CD4-positive, alpha-beta T cell (primary cell): ENCODE data around the gene PPP1R3A. TPM values are rescaled to one million over a fixed set of nuclear protein-coding genes. Genes with fewer than 3 reads are reported as not detected.

ENCODE experiments used
- ATAC-seq: fragments of 200-7000 bp; cut with Tn5 transposase; one replicate; pipeline ENCODE4 v1.10.0; 2022; ENCODE audit warnings: mild to moderate bottlenecking; ENCODE audit not compliant: poor library complexity
- CTCF ChIA-PET: fragments of 350-600 bp; sonication (Branson Sonifier 250); formaldehyde crosslinking; loops from one replicate; lab custom pipeline; 2021; ENCODE audit warnings: antibody characterized with exemption, inconsistent platforms; lab: Charles Lee
- POLR2A ChIA-PET: fragments of 350-600 bp; sonication (Branson Sonifier 250); formaldehyde crosslinking; loops from one replicate; lab custom pipeline; 2021; ENCODE audit warnings: antibody characterized with exemption, inconsistent platforms; lab: Charles Lee
- DNase-seq, 14 experiments: peaks; one replicate each; pipeline ENCODE4 v3.0.0-alpha.2; 2013 to 2020; ENCODE audit warnings: mixed read lengths in 2 of 14
- H3K27ac ChIP-seq, 2 donors: one replicate each; pipeline versions ENCODE4 v1.5.1 to v1.7.0; 2013; ENCODE audit warnings: low read length in 2 of 2, low read depth in 1 of 2, mild to moderate bottlenecking in 1 of 2
- H3K27me3 ChIP-seq, 2 experiments: 1 replicate in 1 of 2; 2 replicates in 1 of 2; pipeline versions ENCODE4 v1.6.1 to v1.7.0; 2013; ENCODE audit warnings: low read length in 2 of 2, control low read depth in 1 of 2, mild to moderate bottlenecking in 1 of 2, moderate library complexity in 1 of 2; ENCODE audit not compliant: insufficient read depth in 2 of 2, control insufficient read depth in 1 of 2
- H3K36me3 ChIP-seq: one replicate; pipeline ENCODE4 v1.6.1; 2013; ENCODE audit warnings: low read length, control low read depth; ENCODE audit not compliant: insufficient read depth
- H3K4me1 ChIP-seq: one replicate; pipeline ENCODE4 v1.6.1; 2013; ENCODE audit warnings: low read length, control low read depth; ENCODE audit not compliant: insufficient read depth
- H3K4me3 ChIP-seq: one replicate; pipeline ENCODE4 v1.5.1; 2013; ENCODE audit warnings: mild to moderate bottlenecking, low read length, moderate library complexity
- H3K9me3 ChIP-seq, 2 experiments: 1 replicate in 1 of 2; 2 replicates in 1 of 2; pipeline versions ENCODE4 v1.6.1 to v1.7.0; 2013; ENCODE audit warnings: low read length in 2 of 2, mild to moderate bottlenecking in 2 of 2, control low read depth in 1 of 2, moderate library complexity in 1 of 2; ENCODE audit not compliant: control insufficient read depth in 1 of 2, insufficient read depth in 1 of 2
- H3K27ac Mint-ChIP-seq: one replicate; pipeline ENCODE4 v1.8.0; 2020; ENCODE audit warnings: mixed read lengths
- H3K27me3 Mint-ChIP-seq: one replicate; pipeline ENCODE4 v1.8.0; 2021; ENCODE audit warnings: mixed read lengths
- H3K36me3 Mint-ChIP-seq: one replicate; pipeline ENCODE4 v1.8.0; 2021; ENCODE audit warnings: low read depth, mixed read lengths
- H3K4me1 Mint-ChIP-seq: one replicate; pipeline ENCODE4 v1.8.0; 2021; ENCODE audit warnings: low read depth, mixed read lengths
- H3K4me3 Mint-ChIP-seq: one replicate; pipeline ENCODE4 v1.8.0; 2020; ENCODE audit warnings: mild to moderate bottlenecking, mixed read lengths
- H3K9me3 Mint-ChIP-seq: one replicate; pipeline ENCODE4 v1.8.0; 2020; ENCODE audit warnings: mixed read lengths
- intact Hi-C, 2 experiments: fragments of 100-400 bp; cut with DNase I in 1 of 2; cut with micrococcal nuclease in 1 of 2; formaldehyde crosslinking; loops; one replicate each; pipeline versions ENCODE4 v1.15.1 to v1.9.0; 2023 to 2025; cut with DNase I, micrococcal nuclease
- polyA plus RNA-seq, 2 donors: library from polyadenylated mRNA; unstranded; fragments of 120-200 nt; gene quantifications; one replicate each; pipeline ENCODE4 v1.2.1, GENCODE V29; 2013
- total RNA-seq, 174 experiments: library from RNA in 2 of 174; stranded (reverse) in 2 of 174; gene quantifications; one replicate each; pipeline ENCODE4 v1.2.3 and lab custom pipeline; 2021 to 2026
- TF ChIP-seq, protein P1 (sequence below): fragments of 200-600 bp; IDR thresholded peaks from one replicate; pipeline ENCODE4 v1.8.0; 2022; ENCODE audit warnings: antibody characterized with exemption, mild to moderate bottlenecking

PPP1R3A gene
- total RNA-seq (not detected), total RNA-seq (lab: John Stamatoyannopoulos, UW) (0 to 0.09 (median 0) reads per million in 172 experiments)
- polyA plus RNA-seq (2013, experiment 1 of 2), result not detected
- polyA plus RNA-seq (2013, experiment 2 of 2), result 0.52 TPM

GRCh38 chr7:113918946-113919345 is at the start of gene PPP1R3A:
Gene PPP1R3A, minus strand, starts transcription at chr7:113919009. Its CDS starts 13 bp downstream, at chr7:113918996.
- H3K27me3 Mint-ChIP-seq, result no peaks in the 10 kb centered on the region

GRCh38 chr7:113963356-113963755 is 44.5 kb upstream of the PPP1R3A start:
- Histone ChIP-seq H3K9me3 (peaks cover 0 to 6% of the 10 kb centered on the region in 2 experiments), H3K27me3 (no peaks in the 10 kb centered on the region), H3K4me3 (no peak overlapping the region), H3K4me1 (no peaks in the 10 kb centered on the region), H3K36me3 (no peaks in the 10 kb centered on the region), H3K27ac (no peak overlapping the region)
- Mint-ChIP-seq H3K4me3 (no peak overlapping the region), H3K4me1 (no peaks in the 10 kb centered on the region), H3K9me3 (no peaks in the 10 kb centered on the region), H3K27ac (no peak overlapping the region), H3K36me3 (no peaks in the 10 kb centered on the region), H3K27me3 (no peaks in the 10 kb centered on the region)
- DNase-seq (no peak), ATAC-seq (no peak)
- intact Hi-C loops, result no loop called here
- POLR2A ChIA-PET, result no interaction called here
- TF ChIP-seq, protein P1, sequence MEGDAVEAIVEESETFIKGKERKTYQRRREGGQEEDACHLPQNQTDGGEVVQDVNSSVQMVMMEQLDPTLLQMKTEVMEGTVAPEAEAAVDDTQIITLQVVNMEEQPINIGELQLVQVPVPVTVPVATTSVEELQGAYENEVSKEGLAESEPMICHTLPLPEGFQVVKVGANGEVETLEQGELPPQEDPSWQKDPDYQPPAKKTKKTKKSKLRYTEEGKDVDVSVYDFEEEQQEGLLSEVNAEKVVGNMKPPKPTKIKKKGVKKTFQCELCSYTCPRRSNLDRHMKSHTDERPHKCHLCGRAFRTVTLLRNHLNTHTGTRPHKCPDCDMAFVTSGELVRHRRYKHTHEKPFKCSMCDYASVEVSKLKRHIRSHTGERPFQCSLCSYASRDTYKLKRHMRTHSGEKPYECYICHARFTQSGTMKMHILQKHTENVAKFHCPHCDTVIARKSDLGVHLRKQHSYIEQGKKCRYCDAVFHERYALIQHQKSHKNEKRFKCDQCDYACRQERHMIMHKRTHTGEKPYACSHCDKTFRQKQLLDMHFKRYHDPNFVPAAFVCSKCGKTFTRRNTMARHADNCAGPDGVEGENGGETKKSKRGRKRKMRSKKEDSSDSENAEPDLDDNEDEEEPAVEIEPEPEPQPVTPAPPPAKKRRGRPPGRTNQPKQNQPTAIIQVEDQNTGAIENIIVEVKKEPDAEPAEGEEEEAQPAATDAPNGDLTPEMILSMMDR, result no peak
- CTCF ChIA-PET, result no interaction called here

More at GRCh38 chr7:113918946-113919345, at the start of gene PPP1R3A:
- H3K4me3 ChIP-seq, result no peak within 1 kb of the TSS
- no peak within 1 kb of the TSS for H3K27ac ChIP-seq
- ATAC-seq (no peak), DNase-seq (no peak)
- Mint-ChIP-seq H3K36me3 (no peaks in the 10 kb centered on the region), H3K4me1 (no peaks in the 10 kb centered on the region), H3K9me3 (no peaks in the 10 kb centered on the region), H3K27ac (no peak within 1 kb of the TSS), H3K4me3 (no peak within 1 kb of the TSS)
- TF ChIP-seq, protein P1, result no peak
- no peaks in the 10 kb centered on the region for H3K27me3 ChIP-seq
- no peaks in the 10 kb centered on the region for H3K4me1 ChIP-seq
- ChIA-PET POLR2A (no interaction called here), CTCF (no interaction called here)
- no peaks in the 10 kb centered on the region for H3K36me3 ChIP-seq
- H3K9me3 ChIP-seq, result no peaks in the 10 kb centered on the region
- intact Hi-C loops, result no loop called here

- H3K27me3 ChIP-seq, result peaks cover 0 to 6% of the 10 kb centered on the region in 2 experiments
Measured at GRCh38 chr7:113959910-113960309, 41.1 kb upstream of the PPP1R3A start.

More at GRCh38 chr7:113959910-113960309, 41.1 kb upstream of the PPP1R3A start:
- no peaks in the 10 kb centered on the region for H3K9me3 Mint-ChIP-seq
- no peaks in the 10 kb centered on the region for H3K27me3 Mint-ChIP-seq
- no peaks in the 10 kb centered on the region for H3K36me3 Mint-ChIP-seq
- DNase-seq (no peak), ATAC-seq (no peak)
- no peak overlapping the region for H3K27ac Mint-ChIP-seq
- no peak overlapping the region for H3K4me3 Mint-ChIP-seq
- CTCF ChIA-PET, result no interaction called here
- Histone ChIP-seq H3K9me3 (peaks cover 0 to 30% of the 10 kb centered on the region in 2 experiments), H3K4me3 (no peak overlapping the region), H3K4me1 (no peaks in the 10 kb centered on the region), H3K27ac (no peak overlapping the region), H3K36me3 (no peaks in the 10 kb centered on the region)
- intact Hi-C loops, result no loop called here
- TF ChIP-seq, protein P1, result no peak
- POLR2A ChIA-PET, result no interaction called here
- no peaks in the 10 kb centered on the region for H3K4me1 Mint-ChIP-seq
